ENCODE results near the gene EGR1. TPM values are rescaled to one million over a fixed set of nuclear protein-coding genes. Genes with fewer than 3 reads are reported as not detected.

Gene EGR1
- total RNA-seq, 1 donor from 2014 or later = 64.4 TPM

GRCh38 chr5:138514021-138514420 is 48.7 kb downstream of the EGR1 start:
- Mint-ChIP-seq H3K27ac (no peak overlapping the region), H3K36me3 (peaks cover 33% of the 10 kb centered on the region), H3K27me3 (no peaks in the 10 kb centered on the region), H3K4me1 (ENCODE audit: unreplicated experiment) (no peaks in the 10 kb centered on the region), H3K9me3 (no peaks in the 10 kb centered on the region), H3K4me3 (no peak overlapping the region)
- no peak for TF ChIP-seq CTCF (conservative IDR thresholded peaks at IDR 0.05)
- DNase-seq (ENCODE audit: extremely low spot score, unreplicated experiment) = no peak

GRCh38 chr5:138515556-138516245 is 50.4 kb downstream of the EGR1 start:
- no peak for TF ChIP-seq CTCF (conservative IDR thresholded peaks at IDR 0.05)
- Mint-ChIP-seq H3K27me3 (no peaks in the 10 kb centered on the region), H3K36me3 (peaks cover 24% of the 10 kb centered on the region), H3K4me1 (ENCODE audit: unreplicated experiment) (no peaks in the 10 kb centered on the region), H3K9me3 (no peaks in the 10 kb centered on the region), H3K27ac (no peak overlapping the region), H3K4me3 (no peak overlapping the region)
- DNase-seq (ENCODE audit: extremely low spot score, unreplicated experiment) = no peak

- Mint-ChIP-seq H3K36me3 (peaks cover 20% of the 10 kb centered on the region), H3K27ac (no peak overlapping the region), H3K27me3 (no peaks in the 10 kb centered on the region), H3K4me1 (ENCODE audit: unreplicated experiment) (no peaks in the 10 kb centered on the region), H3K4me3 (no peak overlapping the region), H3K9me3 (no peaks in the 10 kb centered on the region)
- no peak for TF ChIP-seq CTCF (conservative IDR thresholded peaks at IDR 0.05)
- no peak for DNase-seq (ENCODE audit: extremely low spot score, unreplicated experiment)
Observed at GRCh38 chr5:138517437-138517836, 52.2 kb downstream of the EGR1 start.

Other genes starting within 250 kb of the EGR1 start
- gene GFRA3, start 190.9 kb upstream of the EGR1 start, total RNA-seq (ENCODE audit: low replicate concordance) = 1.8 TPM in 2 replicates
- 4.1 and 17.2 TPM in 2 replicates for gene CDC25C, start 133.7 kb upstream of the EGR1 start, total RNA-seq (ENCODE audit: low replicate concordance)
- 48.2 and 56.4 TPM in 2 replicates for gene FAM53C, start 127.2 kb upstream of the EGR1 start, total RNA-seq (ENCODE audit: low replicate concordance)
- gene KDM3B, start 112.8 kb upstream of the EGR1 start, total RNA-seq (ENCODE audit: low replicate concordance) = 88.8 and 97.7 TPM in 2 replicates
- gene REEP2, start 26.4 kb upstream of the EGR1 start, total RNA-seq (ENCODE audit: low replicate concordance) = 7.8 and 31.0 TPM in 2 replicates
- 80.0 and 94.8 TPM in 2 replicates for gene ETF1, start 77.8 kb downstream of the EGR1 start, total RNA-seq (ENCODE audit: low replicate concordance)
- 238 and 252 TPM in 2 replicates for gene HSPA9, start 109.9 kb downstream of the EGR1 start, total RNA-seq (ENCODE audit: low replicate concordance)